Measurements from ENCODE around the gene PHOSPHO2. TPM values are rescaled to one million over a fixed set of nuclear protein-coding genes. Genes with fewer than 3 reads are reported as not detected.
A peak's percentile ranks its signal among the peaks of the same experiment; 100 is the strongest.

Gene PHOSPHO2
- total and polyA plus RNA-seq, 9 of the 15 experiments (the other 6 are each of a cell fraction or from before 2014, with no cell fraction given) = 7.8 to 19.1 (median 11.7) TPM

GRCh38 chr2:169715379-169716237 is 21.3 kb downstream of the PHOSPHO2 start (continued):
- no peak for TF ChIP-seq HNRNPUL1 (IDR thresholded peaks at IDR 0.05; ENCODE audit: low read length)
- no peak for TF ChIP-seq HDAC1 (IDR thresholded peaks at IDR 0.05)
- 0 out of 4 replicates have a peak, but pooled peaks of 1 of the 2 experiments have one; percentile 11 for TF ChIP-seq ZMIZ1 (IDR thresholded peaks at IDR 0.05; ENCODE audit: low read depth in 2 of 2, low read length in 2 of 2)
- no peak for TF ChIP-seq E4F1 (CRISPR knock-in tag; IDR thresholded peaks at IDR 0.05; ENCODE audit: borderline replicate concordance)
- TF ChIP-seq SMARCE1 (IDR thresholded peaks at IDR 0.05) = 0 out of 2 replicates have a peak, but pooled peaks have one; percentile 70
- TF ChIP-seq MYNN (IDR thresholded peaks at IDR 0.05) = no peak
- no peak for TF ChIP-seq MYNN (CRISPR knock-in tag; IDR thresholded peaks at IDR 0.05)
- TF ChIP-seq ZKSCAN1 (IDR thresholded peaks at IDR 0.05; ENCODE audit: low read depth, low read length) = 0 out of 2 replicates have a peak, but pooled peaks have one; percentile 10
- TF ChIP-seq ZBTB8A (IDR thresholded peaks at IDR 0.05; ENCODE audit: partially characterized antibody) = no peak
- TF ChIP-seq HDGF (IDR thresholded peaks at IDR 0.05) = no peak
- no peak for TF ChIP-seq CBX2 (IDR thresholded peaks at IDR 0.05; ENCODE audit: insufficient read depth, low read length, poor library complexity, severe bottlenecking)
- 0 out of 2 replicates have a peak, but pooled peaks have one; percentile 57 for TF ChIP-seq DPF2 (IDR thresholded peaks at IDR 0.05)
- TF ChIP-seq SOX6 (IDR thresholded peaks at IDR 0.05) = no peak
- peak; percentile 55; the same call in 1 of the 2 replicates for TF ChIP-seq SMARCA4 (IDR thresholded peaks at IDR 0.05)
- TF ChIP-seq ZNF431 (CRISPR knock-in tag; IDR thresholded peaks at IDR 0.05) = 0 out of 2 replicates have a peak, but pooled peaks have one; percentile 31
- peak; percentile 59; the same call in 1 of the 2 replicates for TF ChIP-seq NFIC (IDR thresholded peaks at IDR 0.05)
- TF ChIP-seq XRCC3 (IDR thresholded peaks at IDR 0.05) = no peak
- TF ChIP-seq ZFP36 (IDR thresholded peaks at IDR 0.05; ENCODE audit: low read depth, low read length, partially characterized antibody) = peak; percentile 4
- peak; percentile 67 for TF ChIP-seq ARID1B (IDR thresholded peaks at IDR 0.05)
- 0 out of 2 replicates have a peak, but pooled peaks have one; percentile 26 for TF ChIP-seq CREM (IDR thresholded peaks at IDR 0.05; ENCODE audit: low read depth)
- no peak for TF ChIP-seq PCBP1 (IDR thresholded peaks at IDR 0.05; ENCODE audit: low read depth, low read length, poor library complexity, severe bottlenecking)
- no peak for TF ChIP-seq STAG1 (CRISPR knock-in tag; IDR thresholded peaks at IDR 0.05; ENCODE audit: borderline replicate concordance)
- TF ChIP-seq ZNF436 (CRISPR knock-in tag; IDR thresholded peaks at IDR 0.05) = no peak
- TF ChIP-seq ZBTB17 (CRISPR knock-in tag; IDR thresholded peaks at IDR 0.05) = 0 out of 2 replicates have a peak, but pooled peaks have one; percentile 22
